ENCODE data around the gene PHF11. TPM values are rescaled to one million over a fixed set of nuclear protein-coding genes. Genes with fewer than 3 reads are reported as not detected.

The PHF11 gene
- total RNA-seq, 2 donors from 2014 or later = 39.3 to 51.1 TPM

GRCh38 chr13:49452725-49453457 is 42.9 kb upstream of the PHF11 start:
- ATAC-seq (ENCODE audit: insufficient number of reproducible peaks, low FRiP score, low read depth) (no peak), DNase-seq (ENCODE audit: low spot score) (no peak)
- TF ChIP-seq CTCF (IDR thresholded peaks at IDR 0.05) = no peak
- H3K27ac ChIP-seq = no peak overlapping the region
- H3K9me3 ChIP-seq = no peaks in the 10 kb centered on the region
- H3K4me1 ChIP-seq (ENCODE audit: control insufficient read depth in 1 of 2, low read depth in 2 of 2) = peaks cover 10 to 30% of the 10 kb centered on the region in 2 donors
- no peaks in the 10 kb centered on the region for H3K36me3 ChIP-seq
- no peak overlapping the region for H3K4me3 ChIP-seq
- H3K27me3 ChIP-seq (replicated peaks; ENCODE audit: insufficient read depth) = no peaks in the 10 kb centered on the region

GRCh38 chr13:49453465-49453864 is 42.3 kb upstream of the PHF11 start:
- H3K36me3 ChIP-seq = no peaks in the 10 kb centered on the region
- no peak overlapping the region for H3K27ac ChIP-seq
- H3K4me3 ChIP-seq = no peak overlapping the region
- H3K27me3 ChIP-seq (replicated peaks; ENCODE audit: insufficient read depth) = no peaks in the 10 kb centered on the region
- no peaks in the 10 kb centered on the region for H3K9me3 ChIP-seq
- peaks cover 10 to 28% of the 10 kb centered on the region in 2 donors for H3K4me1 ChIP-seq (ENCODE audit: control insufficient read depth in 1 of 2, low read depth in 2 of 2)
- DNase-seq (ENCODE audit: low spot score) = no peak
- ATAC-seq (ENCODE audit: insufficient number of reproducible peaks, low FRiP score, low read depth) = no peak
- no peak for TF ChIP-seq CTCF (IDR thresholded peaks at IDR 0.05)

GRCh38 chr13:49454388-49455006 is 41.3 kb upstream of the PHF11 start:
- Histone ChIP-seq H3K4me3 (no peak overlapping the region), H3K27ac (no peak overlapping the region)

GRCh38 chr13:49455007-49455398 is 40.8 kb upstream of the PHF11 start:
- Histone ChIP-seq H3K27me3 (replicated peaks; ENCODE audit: insufficient read depth) (no peaks in the 10 kb centered on the region), H3K9me3 (no peaks in the 10 kb centered on the region), H3K36me3 (no peaks in the 10 kb centered on the region), H3K27ac (no peak overlapping the region), H3K4me1 (ENCODE audit: control insufficient read depth in 1 of 2, low read depth in 2 of 2) (peaks cover 10 to 22% of the 10 kb centered on the region in 2 donors), H3K4me3 (no peak overlapping the region)
- DNase-seq (ENCODE audit: low spot score) = no peak
- TF ChIP-seq CTCF (IDR thresholded peaks at IDR 0.05) = no peak
- no peak for ATAC-seq (ENCODE audit: insufficient number of reproducible peaks, low FRiP score, low read depth)

More at GRCh38 chr13:49454388-49455006, 41.3 kb upstream of the PHF11 start:
- ATAC-seq (ENCODE audit: insufficient number of reproducible peaks, low FRiP score, low read depth) (no peak), DNase-seq (ENCODE audit: low spot score) (no peak)
- Histone ChIP-seq H3K36me3 (no peaks in the 10 kb centered on the region), H3K27me3 (replicated peaks; ENCODE audit: insufficient read depth) (no peaks in the 10 kb centered on the region), H3K4me1 (ENCODE audit: control insufficient read depth in 1 of 2, low read depth in 2 of 2) (peaks cover 10 to 26% of the 10 kb centered on the region in 2 donors), H3K9me3 (no peaks in the 10 kb centered on the region)
- TF ChIP-seq CTCF (IDR thresholded peaks at IDR 0.05) = no peak

- ATAC-seq (ENCODE audit: insufficient number of reproducible peaks, low FRiP score, low read depth) (no peak), DNase-seq (ENCODE audit: low spot score) (no peak)
- Histone ChIP-seq H3K27ac (no peak overlapping the region), H3K4me1 (ENCODE audit: control insufficient read depth in 1 of 2, low read depth in 2 of 2) (peaks cover 4 to 17% of the 10 kb centered on the region in 2 donors), H3K27me3 (replicated peaks; ENCODE audit: insufficient read depth) (no peaks in the 10 kb centered on the region), H3K4me3 (no peak overlapping the region), H3K36me3 (peaks cover 6% of the 10 kb centered on the region), H3K9me3 (no peaks in the 10 kb centered on the region)
- no peak for TF ChIP-seq CTCF (IDR thresholded peaks at IDR 0.05)
These were observed 39.6 kb upstream of the PHF11 start for GRCh38 chr13:49456156-49456555.

Data from thoracic aorta (tissue), 2 donors.